CD4-positive, alpha-beta T cell treated with Interleukin-4 for 1 hour (primary cell): Measurements from ENCODE around the gene NDUFA12.
A peak's percentile ranks its signal among the peaks of the same experiment; 100 is the strongest.

ENCODE experiments used
- DNase-seq, 2 donors: peaks; one replicate each; pipeline ENCODE4 v3.0.0-alpha.2; 2020 to 2022

The NDUFA12 gene

DNA sequence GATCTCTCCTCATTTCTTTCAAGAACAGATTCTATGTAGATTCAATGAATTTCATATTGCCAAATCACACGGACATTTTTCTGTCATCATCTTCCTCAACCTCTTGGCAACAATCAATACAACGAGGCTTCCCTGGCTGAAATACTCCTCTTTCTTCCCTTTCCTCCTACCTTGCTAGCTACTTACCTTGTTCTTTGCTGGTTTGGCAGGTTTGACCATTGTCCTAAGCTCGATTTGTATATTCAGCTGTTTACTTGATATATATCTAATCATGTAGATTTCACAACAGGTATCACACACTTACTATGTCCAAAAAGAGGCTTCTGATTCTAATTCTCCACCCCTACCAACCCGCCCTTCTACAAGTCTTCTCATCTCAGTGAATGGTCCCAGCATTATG is 23.6 kb downstream of the NDUFA12 start:
- DNase-seq, result no peak

DNA sequence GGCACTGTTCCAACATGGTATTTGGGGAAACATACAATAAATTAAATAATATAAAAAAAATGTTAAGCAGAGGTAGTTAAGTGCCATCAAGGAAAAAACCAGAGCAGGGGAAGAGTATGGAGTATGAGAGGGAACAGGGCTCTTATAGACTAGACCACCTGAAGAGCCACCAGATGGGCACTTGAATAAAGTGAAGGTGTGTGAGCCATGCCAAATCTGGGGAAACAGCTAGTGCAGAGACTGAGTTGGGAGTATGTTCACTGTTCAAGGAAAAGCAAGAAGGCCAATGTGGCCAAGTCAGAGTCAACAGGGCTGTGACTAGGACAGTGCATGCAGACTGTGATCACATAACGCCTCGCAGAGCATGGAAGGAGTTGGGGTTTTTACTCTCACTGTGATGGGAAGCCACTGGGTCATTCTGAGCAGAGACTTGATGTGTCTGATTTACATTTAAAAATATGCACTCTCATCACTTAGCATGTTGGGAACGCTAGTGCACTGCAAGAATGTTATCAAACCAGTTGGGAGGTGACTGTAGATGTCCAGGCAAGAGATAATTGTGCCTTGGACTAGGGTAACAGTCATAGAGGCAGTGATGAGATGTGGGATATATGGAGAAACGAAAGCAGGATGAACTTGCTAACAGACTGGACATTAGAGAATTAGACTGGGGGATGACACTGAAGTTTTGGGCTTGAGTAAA is 25.6 kb downstream of the NDUFA12 start:
- DNase-seq, result no peak

DNA sequence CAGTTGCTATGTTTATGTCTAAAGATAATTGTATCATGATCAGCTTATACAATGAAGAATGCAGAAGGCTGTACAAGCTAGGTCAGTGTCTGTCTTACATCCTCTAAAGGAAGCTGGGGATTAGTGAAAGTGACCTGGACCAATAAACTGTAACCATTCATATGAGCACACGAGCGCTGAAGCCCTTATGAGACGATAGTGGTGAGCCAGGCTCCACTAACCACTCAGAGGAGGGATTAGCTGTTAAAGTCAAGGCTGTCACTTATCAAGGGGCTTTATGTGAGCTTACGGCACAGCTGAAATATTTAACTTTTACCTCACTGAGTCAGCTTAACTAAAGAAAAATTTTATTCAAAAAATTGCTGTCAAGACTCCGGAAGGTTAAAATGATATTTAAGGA is 30.3 kb downstream of the NDUFA12 start:
- no peak for DNase-seq

DNA sequence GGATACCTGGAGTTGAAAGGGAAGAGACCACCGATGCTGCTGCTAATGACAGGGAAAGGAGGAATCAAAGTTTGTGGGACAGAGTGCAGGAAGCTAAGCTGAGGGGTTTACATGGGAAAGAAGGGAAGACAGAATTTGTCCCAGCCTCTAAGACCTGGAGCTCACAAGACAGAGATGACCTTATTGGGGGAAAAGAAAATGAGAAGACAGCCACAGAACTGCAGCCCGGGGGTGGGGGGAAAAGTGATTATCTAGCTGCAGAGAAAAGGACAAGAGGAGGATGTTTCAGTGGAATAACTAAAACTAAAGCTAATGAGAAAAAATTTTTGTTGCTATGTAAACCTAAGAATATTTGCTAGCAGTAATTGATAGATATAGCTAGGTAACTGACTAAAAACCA is 30.7 kb downstream of the NDUFA12 start:
- no peak for DNase-seq

DNA sequence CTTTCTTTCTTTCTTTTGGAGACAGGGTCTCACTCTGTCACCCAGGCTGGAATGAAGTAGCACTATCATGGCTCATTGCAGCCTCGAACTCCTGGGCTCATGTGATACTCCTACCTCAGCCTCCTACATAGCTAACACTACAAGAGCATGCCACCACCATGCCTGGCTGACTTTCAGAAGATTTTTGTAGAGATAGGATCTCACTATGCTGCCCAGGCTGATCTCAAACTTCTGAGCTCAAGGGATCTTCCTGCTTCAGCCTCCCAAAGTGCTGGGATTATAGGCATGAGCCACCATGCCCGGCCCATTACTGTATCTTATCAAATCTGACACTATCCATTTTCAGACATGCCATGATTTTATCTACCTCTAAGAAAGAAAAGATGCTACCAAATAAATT is 31.6 kb downstream of the NDUFA12 start:
- no peak for DNase-seq

DNA sequence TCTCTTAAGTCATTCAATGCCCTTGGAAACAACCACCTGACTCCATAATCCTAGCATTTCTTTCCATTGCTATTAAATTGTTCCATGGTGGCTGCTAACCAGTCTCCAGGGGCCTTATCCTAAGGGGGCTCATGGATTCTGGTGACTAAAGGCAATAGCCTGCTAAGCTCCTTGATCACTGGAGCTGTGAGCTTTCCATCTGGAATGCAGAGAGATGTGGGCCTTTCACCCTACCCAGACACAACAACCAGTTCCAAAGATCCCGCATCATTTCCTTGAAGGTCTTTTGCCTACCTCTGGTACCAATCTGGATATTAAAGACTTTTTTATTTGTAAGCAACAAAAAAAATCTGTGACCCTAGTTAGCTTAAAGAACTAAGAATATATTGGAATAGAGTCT is 32.9 kb downstream of the NDUFA12 start:
- DNase-seq, result no peak

DNA sequence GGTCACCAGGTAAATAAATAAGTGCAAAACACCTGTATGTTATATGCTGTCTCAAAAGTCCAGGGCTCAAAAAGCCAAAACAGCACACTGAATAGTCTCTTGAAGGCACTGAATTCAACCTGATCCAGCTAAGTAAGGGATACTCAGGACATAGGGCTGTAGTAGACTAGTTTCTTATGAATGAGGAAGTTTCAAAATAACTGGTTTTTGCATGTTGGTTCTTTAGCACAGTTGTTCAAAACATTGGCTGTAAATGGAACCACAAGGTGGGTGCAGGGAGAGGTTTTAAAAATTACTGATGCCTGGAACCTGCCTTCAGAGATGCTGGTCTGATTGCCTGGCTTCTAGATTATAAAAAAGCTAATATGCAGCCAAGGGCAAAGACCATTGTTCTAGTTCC is 34.1 kb downstream of the NDUFA12 start:
- DNase-seq, result no peak

DNA sequence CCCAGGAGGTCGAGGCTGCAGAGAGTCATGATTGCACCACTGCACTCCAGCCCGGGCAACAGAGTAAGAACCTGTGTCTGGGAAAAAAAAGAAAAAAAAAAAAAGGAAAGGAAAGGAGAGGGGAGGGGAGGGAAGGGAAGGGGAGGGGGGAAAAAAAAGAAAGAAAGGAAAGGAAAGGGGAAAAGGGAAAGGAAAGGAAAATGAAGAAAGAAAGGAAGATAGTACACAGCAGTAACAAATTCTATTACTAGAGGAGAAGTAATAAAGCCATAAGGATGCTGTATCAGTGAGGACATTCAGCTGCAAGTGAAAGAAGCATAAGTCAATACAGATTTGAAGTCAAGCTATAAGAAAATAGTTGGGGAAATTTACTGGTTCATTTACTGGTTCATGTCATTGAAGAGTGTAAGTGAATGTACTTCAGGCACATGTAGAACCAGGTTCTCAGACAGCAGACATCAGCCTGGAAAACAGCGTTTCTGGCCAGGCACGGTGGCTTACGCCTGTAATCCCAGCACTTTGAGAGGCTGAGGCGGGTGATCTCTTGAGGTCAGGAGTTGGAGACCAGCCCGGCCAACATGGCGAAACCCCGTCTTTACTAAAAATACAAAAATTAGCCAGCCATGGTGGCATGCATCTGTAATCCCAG is 37.4 kb downstream of the NDUFA12 start:
- no peak for DNase-seq

DNA sequence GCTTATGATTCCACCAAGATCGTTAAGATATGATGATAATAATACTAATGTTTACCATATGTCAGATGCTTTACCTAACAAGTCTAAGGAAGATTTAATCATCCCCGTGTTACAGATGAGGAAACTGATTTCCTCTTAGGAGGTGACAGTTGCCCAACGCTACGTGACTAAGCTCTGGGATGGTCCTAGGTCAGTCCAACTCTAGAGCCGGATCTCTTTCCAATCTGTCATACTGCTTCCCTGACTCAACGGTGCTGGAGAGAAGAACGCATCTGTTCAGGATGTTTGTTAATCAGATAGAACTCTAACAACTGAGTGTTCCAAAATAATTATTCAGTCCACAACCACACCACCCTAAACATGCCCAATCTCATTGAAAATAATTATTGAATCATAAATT is 39.8 kb downstream of the NDUFA12 start:
- no peak for DNase-seq

DNA sequence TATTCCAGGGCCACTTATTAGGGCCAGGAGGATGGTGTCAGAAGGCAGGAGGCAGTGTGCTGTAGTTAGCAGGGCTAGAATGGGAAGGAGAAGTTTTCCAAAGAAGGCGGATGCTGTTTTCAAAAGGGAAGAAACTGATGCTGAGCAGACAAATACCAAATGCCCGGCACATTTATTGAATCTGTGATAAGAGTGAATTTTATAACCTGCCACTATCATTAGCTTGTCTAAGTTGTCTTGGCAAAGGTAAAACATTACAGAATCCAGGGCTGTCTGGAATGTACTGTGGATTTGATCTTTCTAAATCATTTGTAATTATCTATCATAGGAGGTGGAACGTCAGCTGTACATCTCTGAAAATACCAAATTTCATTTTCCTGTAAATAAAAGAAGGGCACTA is 40.8 kb downstream of the NDUFA12 start:
- DNase-seq, result no peak

DNA sequence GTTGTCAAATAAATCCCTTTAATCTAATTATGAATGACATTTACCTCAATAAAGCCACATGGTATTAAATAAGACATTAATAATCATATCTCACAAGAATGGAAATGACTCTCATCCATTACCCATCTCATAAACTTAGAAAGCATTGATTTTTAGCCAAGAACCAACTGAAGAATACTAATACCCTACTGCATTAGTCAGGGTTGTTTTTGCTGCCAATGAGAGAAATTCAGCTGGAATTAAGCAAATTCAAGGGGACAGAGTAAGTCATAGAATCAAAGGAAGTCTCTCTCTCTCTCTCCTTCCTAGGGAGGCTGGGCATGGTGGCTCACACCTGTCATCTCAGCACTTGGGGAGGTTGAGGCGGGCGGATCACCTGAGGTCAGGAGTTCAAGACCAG is 41.6 kb downstream of the NDUFA12 start:
- no peak for DNase-seq

DNA sequence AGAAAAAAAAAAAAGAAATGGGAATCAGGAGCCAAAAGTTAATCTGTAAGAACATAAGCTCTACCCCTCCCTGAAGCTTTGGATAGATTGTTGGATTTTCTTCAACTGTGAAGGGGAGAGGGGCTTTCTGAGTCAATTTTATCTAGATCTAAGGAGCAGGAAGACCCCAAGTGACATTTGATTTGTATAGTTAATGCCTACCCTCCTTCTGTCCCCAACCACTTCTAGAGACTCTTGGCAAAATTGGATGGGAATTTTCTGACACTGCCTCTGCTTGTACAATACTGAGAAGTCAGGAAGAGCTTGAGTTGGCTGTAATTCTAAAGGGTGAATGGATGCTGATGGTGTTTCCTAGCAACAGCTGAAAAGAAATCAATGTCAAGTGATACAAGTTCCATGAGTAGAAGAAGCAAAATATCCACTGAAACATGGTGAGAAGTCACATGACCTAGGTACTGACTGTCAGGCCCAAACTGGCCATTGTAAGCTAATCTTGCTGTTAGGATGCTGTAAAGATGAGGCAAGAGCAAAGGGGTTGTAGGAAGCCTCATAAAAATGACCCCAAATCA is 42.2 kb downstream of the NDUFA12 start:
- no peak for DNase-seq

DNA sequence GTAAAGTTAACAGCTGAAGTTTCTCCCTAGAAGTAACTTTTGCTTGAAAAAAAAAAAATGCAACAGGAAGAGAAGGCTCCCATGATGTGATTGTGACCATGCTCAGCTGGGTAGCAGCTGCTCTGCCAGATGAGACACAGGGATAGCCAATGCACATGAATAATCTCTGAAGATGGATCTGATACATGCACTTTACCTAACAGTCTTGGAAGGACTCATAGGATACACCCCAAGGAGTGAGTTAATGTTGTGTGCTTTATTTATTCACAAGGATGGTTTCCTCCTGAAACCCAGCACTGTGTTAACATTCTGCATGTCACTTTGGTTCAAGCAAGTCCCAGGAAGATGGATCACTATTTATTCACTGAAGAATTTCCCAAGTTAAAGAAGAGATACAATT is 46.5 kb downstream of the NDUFA12 start:
- DNase-seq, result no peak

DNA sequence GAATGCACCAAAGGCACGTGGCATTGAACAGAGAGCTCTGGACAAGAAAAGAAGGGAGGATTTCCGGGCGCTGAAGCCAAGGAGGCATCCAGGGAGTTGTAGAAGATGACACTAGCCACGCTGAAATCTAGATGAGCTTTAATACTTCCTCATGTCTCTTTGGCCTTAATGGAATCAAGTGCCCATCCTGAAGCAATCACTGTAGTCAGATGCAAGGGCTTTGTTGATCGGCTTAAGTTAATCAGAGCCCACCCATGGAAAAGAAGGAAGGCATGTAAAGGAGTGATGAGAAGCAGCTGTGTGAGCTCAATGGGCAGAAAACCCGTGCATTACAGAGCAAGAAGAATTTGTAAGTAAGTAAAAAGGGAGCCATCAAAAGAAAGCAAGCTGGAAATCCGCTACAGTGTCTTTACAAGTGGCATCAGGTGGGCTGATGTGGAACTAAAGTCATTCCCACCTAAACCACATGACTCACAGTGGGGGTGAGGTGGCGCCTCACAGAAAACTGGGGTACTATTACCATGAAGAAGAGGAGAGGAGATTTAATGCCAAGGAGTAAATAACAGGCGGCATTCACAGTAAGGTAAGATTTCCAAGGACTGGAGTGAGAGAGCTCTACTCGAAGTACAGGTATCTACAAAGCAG is 48.4 kb downstream of the NDUFA12 start:
- DNase-seq, result no peak

DNA sequence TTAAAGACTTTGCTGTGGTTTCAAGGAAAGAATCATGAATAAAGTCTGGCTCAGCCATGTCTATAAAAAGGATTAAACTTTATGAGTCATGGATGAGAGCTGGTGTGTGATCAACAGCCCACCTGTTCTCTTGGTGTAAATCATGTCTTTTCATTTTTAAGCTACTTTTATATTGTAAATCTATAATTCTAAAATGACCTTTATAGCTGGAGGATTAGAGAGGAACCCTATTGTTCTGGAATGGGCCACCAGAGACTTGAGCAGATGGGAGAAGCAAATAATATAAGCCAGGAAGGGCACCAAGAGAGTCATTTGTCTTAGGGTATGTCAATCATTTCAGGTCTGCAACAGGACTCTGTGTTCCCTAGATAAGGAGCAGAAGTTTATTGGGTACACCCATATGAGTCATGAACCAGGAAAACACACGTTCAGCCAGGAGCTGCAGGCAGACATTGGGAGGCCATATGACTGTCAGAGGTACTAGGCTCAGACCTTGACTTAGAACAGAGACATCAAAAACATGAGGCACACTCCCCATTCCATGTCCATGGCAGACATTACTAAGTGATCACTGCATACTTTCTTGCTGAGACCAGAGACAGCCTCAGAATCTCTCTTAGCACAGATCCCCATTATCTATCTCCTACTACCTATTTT is 49.3 kb downstream of the NDUFA12 start:
- DNase-seq, result no peak

DNA sequence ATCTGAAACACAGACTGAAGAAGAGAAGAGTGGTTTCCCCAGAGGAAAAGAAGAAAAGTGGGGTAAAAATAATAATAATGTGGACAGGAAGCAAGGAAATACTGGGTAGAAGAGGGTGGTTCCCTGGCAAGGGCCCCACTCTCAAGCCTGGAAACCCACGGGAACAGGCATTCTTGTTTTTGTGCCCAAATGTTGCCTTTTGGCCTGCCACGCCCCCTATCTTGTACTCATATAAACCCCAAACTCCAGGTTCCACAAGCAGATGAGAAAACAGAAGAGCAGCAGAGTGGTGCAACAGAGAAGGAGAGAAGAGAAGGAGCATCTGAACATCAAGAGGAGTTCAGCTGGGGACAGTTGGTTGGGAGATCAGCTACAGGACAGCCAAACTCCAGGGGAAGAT is 51.2 kb downstream of the NDUFA12 start:
- no peak for DNase-seq

DNA sequence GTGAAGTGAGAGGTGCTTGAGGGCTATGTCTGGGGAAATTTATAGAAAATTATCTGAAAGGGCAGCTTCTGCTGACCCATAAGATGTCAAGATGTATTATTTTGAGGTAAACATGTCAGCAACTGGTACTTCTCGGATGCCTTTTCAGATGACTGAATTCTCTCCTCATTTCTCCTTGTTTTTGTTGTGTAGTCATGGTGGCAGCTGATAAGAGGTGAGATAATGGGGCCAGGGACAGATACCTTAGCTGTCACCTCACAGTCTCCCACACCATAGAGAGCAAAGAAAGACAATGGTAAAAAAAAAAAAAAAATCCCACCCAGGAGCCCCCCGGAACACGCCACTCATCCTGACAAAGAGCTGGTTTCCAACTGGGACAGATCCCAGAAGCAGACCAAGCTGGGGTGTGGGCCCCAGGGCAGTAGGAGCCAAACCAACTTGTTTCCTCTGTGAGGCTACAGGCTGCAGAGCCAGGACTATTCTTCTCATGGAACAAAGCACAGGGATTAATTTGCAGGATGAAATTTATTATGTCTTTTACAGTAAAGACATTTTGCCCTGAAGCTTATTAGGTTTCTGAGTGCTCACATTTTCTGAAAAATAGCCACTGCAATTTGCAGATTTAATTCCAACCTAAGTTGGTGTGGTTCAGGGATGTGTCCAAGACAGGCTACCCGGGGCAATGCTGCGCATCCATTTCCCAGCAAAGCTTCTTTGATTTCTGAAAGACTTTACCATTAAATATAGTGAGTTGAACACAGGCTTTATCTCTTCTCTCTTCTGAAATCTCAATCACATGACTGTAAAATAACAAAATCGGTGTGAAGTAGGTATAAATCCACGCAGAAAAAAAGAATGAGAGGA is 52.2 kb downstream of the NDUFA12 start:
- DNase-seq, result no peak

DNA sequence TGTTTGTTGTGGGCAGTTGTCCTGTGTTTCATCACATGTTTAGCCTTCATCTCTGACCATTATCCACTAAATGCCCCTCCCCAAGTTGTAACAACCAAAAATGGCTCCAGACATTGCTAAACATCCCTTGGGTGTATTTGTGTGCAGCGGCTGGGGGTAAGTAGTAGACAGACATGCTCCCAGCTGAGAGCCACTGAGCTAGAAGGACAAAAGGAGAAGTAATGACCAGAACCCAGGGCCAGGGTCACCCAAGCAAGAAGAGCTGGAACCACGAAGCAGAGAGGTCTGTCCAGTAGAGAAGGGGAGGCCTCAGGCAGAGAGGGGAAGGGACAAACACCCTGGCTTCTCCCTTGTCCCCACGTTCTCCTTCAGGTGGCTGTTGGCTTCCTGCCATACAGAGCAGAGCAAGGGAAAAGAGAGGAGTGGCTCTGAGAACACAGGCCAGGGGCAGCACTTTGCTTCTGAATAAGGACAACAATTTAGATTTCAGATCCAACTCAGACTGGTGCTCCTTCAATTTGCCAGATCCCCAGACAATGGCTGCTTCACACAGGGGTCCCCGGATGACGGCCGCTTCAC is 55.2 kb downstream of the NDUFA12 start:
- DNase-seq, result no peak

DNA sequence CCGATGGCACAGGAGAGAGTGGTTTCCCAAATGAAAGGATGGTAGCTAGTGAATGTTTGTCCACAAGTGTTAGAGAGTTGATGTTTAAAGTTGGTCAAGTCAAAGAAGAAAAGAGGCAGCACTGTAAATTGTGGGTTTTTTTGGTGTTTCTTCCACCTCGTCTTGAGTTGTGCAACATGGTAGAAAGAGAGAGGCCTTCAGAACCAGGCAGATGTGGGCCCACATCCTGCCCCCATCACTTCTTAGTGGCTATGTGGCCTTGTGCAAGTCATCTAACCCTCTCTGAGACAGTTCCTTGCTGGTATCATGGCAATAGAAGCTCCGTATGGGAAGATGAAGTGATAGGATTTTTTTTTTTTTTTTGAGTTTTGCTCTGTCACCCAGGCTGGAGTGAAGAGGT is 60.8 kb downstream of the NDUFA12 start:
- DNase-seq, result peak in 1 of 2 donors; percentile 12

DNA sequence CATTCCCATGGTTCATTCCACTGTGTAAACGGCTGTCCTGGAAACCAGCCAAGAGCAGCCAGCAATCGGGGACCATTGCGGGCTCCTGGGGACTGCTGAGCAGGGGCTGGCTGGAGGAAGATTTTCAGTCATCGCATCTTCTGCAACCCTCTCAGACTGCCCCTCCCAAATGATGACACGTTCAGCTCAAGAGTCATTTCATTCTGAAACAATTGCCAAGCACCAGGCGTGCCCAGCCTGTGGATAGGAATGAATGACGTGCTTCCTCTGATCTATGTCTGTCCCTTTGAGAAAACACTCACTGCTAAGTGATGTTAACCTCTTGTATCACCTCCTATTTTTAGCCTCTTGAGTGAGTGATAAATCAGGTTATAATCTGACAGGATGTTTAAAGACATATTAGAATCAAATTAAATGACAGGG is 62.0 kb downstream of the NDUFA12 start:
- peak; percentile 66 for DNase-seq

DNA sequence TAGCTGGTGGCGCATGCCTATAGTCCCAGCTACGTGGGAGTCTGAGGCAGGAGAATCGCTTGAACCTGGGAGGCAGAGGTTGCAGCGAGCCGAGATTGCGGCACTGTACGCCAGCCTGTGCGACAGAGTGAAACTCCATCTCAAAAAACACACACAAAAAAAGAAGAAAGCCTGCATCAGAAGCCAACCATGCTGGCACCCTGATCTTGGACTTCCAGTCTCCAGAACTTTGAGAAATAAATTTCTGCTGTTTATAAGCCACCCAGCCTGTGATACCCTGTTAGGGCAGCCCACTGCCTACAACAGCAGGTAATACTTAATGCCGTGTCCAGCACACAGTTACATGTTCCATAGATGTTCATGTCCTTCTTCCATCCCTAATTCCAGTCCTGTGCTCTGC is 62.7 kb downstream of the NDUFA12 start:
- no peak for DNase-seq

DNA sequence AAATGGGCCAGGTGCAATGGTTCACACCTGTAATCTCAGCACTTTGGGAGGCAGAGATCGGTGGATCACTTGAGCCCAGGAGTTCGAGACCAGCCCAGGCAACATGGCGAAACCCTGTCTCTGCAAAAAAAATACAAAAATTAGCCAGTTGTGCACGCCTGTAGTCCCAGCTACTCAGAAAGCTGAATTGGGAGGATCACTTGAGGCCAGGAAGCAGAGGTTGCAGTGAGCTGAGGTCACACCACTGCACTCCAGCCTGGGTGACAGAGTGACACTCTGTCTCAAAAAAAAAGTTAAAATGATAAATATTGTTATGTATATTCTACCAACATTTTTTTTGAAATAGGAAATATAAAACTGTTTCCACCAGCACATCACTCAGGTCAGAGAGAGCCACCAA is 64.9 kb downstream of the NDUFA12 start:
- peak in 1 of 2 donors; percentile 12 for DNase-seq
